HepG2 (cell line): ENCODE measurements around the gene NRAS. TPM values are rescaled to one million over a fixed set of nuclear protein-coding genes. Genes with fewer than 3 reads are reported as not detected.

ENCODE experiments used
- CHD2 ChIP-seq: IDR thresholded peaks from 2 replicates; pipeline ENCODE4 v1.6.1; 2011; ENCODE audit warnings: low read depth, low read length, improper control_type of control experiment
- ERF ChIP-seq: IDR thresholded peaks from 2 replicates; pipeline ENCODE4 v1.6.1; 2018; ENCODE audit warnings: missing biosample characterization, missing genetic modification reagents
- MAFK ChIP-seq, 2 experiments: IDR thresholded peaks in 1 of 2; conservative IDR thresholded peaks in 1 of 2; 2 replicates each; pipeline ENCODE4 v1.6.1; 2011; ENCODE audit warnings: improper control_type of control experiment in 2 of 2, low read length in 2 of 2
- RFXANK ChIP-seq: IDR thresholded peaks from 2 replicates; pipeline ENCODE4 v1.6.1; 2016
- TCF12 ChIP-seq, 2 experiments: fragments of 450-650 bp in 1 of 2; sonication (generic) in 1 of 2; formaldehyde crosslinking in 1 of 2; IDR thresholded peaks; 2 replicates each; pipeline versions ENCODE4 v1.6.1 to v1.8.0; 2017 to 2022; ENCODE audit warnings: antibody characterized with exemption in 1 of 2, mild to moderate bottlenecking in 1 of 2, missing genetic modification reagents in 1 of 2, moderate library complexity in 1 of 2
- ZIK1 ChIP-seq: sonication (generic); formaldehyde crosslinking; IDR thresholded peaks from 2 replicates; pipeline ENCODE4 v1.5.0; 2020; ENCODE audit warnings: mild to moderate bottlenecking, low read depth, missing genetic modification reagents, borderline replicate concordance
- ZMYM2 ChIP-seq: sonication (generic); formaldehyde crosslinking; IDR thresholded peaks from 2 replicates; pipeline ENCODE4 v1.8.0; 2022; ENCODE audit warnings: mild to moderate bottlenecking, missing genetic modification reagents
- ZNF225 ChIP-seq: sonication (generic); formaldehyde crosslinking; IDR thresholded peaks from 2 replicates; pipeline ENCODE4 v1.4.0; 2020; ENCODE audit warnings: mild to moderate bottlenecking, missing genetic modification reagents
- ZNF3 ChIP-seq: IDR thresholded peaks from 2 replicates; pipeline ENCODE4 v1.7.0; 2017; ENCODE audit warnings: inconsistent platforms
- ZNF30 ChIP-seq: sonication (generic); formaldehyde crosslinking; IDR thresholded peaks from 2 replicates; pipeline ENCODE4 v1.5.0; 2020; ENCODE audit warnings: mild to moderate bottlenecking, missing genetic modification reagents
- ZNF354B ChIP-seq: sonication (generic); formaldehyde crosslinking; IDR thresholded peaks from 2 replicates; pipeline ENCODE4 v1.8.0; 2022; ENCODE audit warnings: mild to moderate bottlenecking, missing genetic modification reagents
- polyA plus RNA-seq, 8 experiments: library from polyadenylated mRNA; depleted of rRNA in 3 of 8; stranded (reverse) in 7 of 8; unstranded in 1 of 8; fragments of >200 nt; fragmentation: Illumina TruSeq in 4 of 8; extraction: Trizol in 4 of 8; gene quantifications; 2 replicates each; pipeline versions ENCODE4 v1.2.1 to v1.2.3, GENCODE V29; 2011 to 2016; ENCODE audit warnings: low read depth in 4 of 8, missing spikeins in 1 of 8, mixed read lengths in 1 of 8; ENCODE audit not compliant: insufficient read depth in 1 of 8
- total RNA-seq, 5 experiments: library from RNA; depleted of rRNA; stranded (reverse); fragments of >200 nt; fragmentation: Illumina TruSeq; extraction: Trizol; gene quantifications; 2 replicates each; pipeline ENCODE4 v1.2.3, GENCODE V29; 2016; ENCODE audit warnings: low read depth in 1 of 5
- TF ChIP-seq, protein P1 (sequence below), 2 experiments: sonication (generic) in 1 of 2; formaldehyde crosslinking in 1 of 2; IDR thresholded peaks; 2 replicates each; pipeline versions ENCODE4 v1.6.1 to v1.9.0; 2014 to 2022; ENCODE audit warnings: antibody characterized with exemption in 1 of 2, borderline replicate concordance in 1 of 2, inconsistent platforms in 1 of 2, low read depth in 1 of 2, missing genetic modification reagents in 1 of 2
- TF ChIP-seq, protein P2 (sequence below): sonication (generic); formaldehyde crosslinking; IDR thresholded peaks from 2 replicates; pipeline ENCODE4 v1.8.0; 2022; ENCODE audit warnings: mild to moderate bottlenecking, missing genetic modification reagents, moderate library complexity
- TF ChIP-seq, protein P3 (sequence below): sonication (generic); formaldehyde crosslinking; IDR thresholded peaks from 2 replicates; pipeline ENCODE4 v1.4.0; 2020; ENCODE audit warnings: mild to moderate bottlenecking, missing genetic modification reagents
- TF ChIP-seq, protein P4 (sequence below): sonication (generic); formaldehyde crosslinking; IDR thresholded peaks from 2 replicates; pipeline ENCODE4 v1.5.1; 2020; ENCODE audit warnings: missing genetic modification reagents, mild to moderate bottlenecking, borderline replicate concordance
- TF ChIP-seq, protein P5 (sequence below): IDR thresholded peaks from 2 replicates; pipeline ENCODE4 v1.6.1; 2016; ENCODE audit warnings: low read depth

NRAS gene
- total and polyA plus RNA-seq, 2 of the 13 experiments (the other 11 are each of a cell fraction or from before 2014, with no cell fraction given), result 38.6 to 58.8 TPM

DNA sequence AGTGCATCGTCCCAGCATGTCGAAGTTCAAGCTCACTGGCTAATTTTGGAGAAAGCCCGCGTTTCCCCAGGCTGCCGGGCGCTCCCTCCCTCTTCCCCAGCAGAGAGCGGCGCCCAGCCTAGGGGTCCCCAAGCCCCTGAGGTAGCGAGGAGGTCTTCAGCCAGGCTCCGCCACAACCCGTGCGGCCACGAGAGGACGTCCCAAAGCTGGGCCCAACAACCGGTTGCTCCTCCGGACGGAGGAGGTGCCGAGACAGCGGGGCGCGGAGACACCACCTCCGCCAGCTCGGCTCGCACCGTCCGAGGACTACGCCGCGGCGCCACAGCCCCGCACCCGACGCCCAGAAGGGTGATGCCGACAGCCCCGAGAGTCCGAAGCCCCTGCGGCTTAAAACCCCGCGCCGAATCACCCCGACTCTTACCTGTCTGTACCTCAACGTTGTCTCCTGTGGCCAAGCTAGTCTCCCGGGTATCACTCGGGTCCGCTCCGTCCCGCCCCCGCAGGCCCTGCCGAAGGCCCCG is 46.9 kb downstream of the NRAS start, which contains the start of gene DENND2C (continued):
- TF ChIP-seq, protein P1, sequence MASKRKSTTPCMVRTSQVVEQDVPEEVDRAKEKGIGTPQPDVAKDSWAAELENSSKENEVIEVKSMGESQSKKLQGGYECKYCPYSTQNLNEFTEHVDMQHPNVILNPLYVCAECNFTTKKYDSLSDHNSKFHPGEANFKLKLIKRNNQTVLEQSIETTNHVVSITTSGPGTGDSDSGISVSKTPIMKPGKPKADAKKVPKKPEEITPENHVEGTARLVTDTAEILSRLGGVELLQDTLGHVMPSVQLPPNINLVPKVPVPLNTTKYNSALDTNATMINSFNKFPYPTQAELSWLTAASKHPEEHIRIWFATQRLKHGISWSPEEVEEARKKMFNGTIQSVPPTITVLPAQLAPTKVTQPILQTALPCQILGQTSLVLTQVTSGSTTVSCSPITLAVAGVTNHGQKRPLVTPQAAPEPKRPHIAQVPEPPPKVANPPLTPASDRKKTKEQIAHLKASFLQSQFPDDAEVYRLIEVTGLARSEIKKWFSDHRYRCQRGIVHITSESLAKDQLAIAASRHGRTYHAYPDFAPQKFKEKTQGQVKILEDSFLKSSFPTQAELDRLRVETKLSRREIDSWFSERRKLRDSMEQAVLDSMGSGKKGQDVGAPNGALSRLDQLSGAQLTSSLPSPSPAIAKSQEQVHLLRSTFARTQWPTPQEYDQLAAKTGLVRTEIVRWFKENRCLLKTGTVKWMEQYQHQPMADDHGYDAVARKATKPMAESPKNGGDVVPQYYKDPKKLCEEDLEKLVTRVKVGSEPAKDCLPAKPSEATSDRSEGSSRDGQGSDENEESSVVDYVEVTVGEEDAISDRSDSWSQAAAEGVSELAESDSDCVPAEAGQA (IDR thresholded peaks at IDR 0.05; ENCODE audit: low read depth), result no peak
- TF ChIP-seq, protein P1 (CRISPR knock-in tag; IDR thresholded peaks at IDR 0.05; ENCODE audit: borderline replicate concordance), result no peak
- TF ChIP-seq ZNF225 (CRISPR knock-in tag) (0 out of 2 replicates have a peak, but pooled peaks have one; percentile 17), ZIK1 (CRISPR knock-in tag) (0 out of 2 replicates have a peak, but pooled peaks have one; percentile 24), TCF12 (IDR thresholded peaks at IDR 0.05) (no peak), TCF12 (CRISPR knock-in tag; IDR thresholded peaks at IDR 0.05) (no peak), CHD2 (no peak), MAFK (conservative IDR thresholded peaks at IDR 0.05 in 1 of 2, IDR thresholded peaks at IDR 0.05 in 1 of 2; ENCODE audit: low read length in 2 of 2) (no peak), ERF (CRISPR knock-in tag) (no peak), ZNF354B (no peak), ZMYM2 (CRISPR knock-in tag) (no peak), ZNF30 (no peak), ZNF3 (no peak), RFXANK (CRISPR knock-in tag) (no peak)
- TF ChIP-seq, protein P2, sequence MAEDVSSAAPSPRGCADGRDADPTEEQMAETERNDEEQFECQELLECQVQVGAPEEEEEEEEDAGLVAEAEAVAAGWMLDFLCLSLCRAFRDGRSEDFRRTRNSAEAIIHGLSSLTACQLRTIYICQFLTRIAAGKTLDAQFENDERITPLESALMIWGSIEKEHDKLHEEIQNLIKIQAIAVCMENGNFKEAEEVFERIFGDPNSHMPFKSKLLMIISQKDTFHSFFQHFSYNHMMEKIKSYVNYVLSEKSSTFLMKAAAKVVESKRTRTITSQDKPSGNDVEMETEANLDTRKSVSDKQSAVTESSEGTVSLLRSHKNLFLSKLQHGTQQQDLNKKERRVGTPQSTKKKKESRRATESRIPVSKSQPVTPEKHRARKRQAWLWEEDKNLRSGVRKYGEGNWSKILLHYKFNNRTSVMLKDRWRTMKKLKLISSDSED (CRISPR knock-in tag), result no peak
- TF ChIP-seq, protein P3, sequence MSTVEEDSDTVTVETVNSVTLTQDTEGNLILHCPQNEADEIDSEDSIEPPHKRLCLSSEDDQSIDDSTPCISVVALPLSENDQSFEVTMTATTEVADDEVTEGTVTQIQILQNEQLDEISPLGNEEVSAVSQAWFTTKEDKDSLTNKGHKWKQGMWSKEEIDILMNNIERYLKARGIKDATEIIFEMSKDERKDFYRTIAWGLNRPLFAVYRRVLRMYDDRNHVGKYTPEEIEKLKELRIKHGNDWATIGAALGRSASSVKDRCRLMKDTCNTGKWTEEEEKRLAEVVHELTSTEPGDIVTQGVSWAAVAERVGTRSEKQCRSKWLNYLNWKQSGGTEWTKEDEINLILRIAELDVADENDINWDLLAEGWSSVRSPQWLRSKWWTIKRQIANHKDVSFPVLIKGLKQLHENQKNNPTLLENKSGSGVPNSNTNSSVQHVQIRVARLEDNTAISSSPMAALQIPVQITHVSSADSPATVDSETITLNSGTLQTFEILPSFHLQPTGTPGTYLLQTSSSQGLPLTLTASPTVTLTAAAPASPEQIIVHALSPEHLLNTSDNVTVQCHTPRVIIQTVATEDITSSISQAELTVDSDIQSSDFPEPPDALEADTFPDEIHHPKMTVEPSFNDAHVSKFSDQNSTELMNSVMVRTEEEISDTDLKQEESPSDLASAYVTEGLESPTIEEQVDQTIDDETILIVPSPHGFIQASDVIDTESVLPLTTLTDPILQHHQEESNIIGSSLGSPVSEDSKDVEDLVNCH (CRISPR knock-in tag), result no peak
- TF ChIP-seq, protein P4, sequence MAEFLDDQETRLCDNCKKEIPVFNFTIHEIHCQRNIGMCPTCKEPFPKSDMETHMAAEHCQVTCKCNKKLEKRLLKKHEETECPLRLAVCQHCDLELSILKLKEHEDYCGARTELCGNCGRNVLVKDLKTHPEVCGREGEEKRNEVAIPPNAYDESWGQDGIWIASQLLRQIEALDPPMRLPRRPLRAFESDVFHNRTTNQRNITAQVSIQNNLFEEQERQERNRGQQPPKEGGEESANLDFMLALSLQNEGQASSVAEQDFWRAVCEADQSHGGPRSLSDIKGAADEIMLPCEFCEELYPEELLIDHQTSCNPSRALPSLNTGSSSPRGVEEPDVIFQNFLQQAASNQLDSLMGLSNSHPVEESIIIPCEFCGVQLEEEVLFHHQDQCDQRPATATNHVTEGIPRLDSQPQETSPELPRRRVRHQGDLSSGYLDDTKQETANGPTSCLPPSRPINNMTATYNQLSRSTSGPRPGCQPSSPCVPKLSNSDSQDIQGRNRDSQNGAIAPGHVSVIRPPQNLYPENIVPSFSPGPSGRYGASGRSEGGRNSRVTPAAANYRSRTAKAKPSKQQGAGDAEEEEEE (CRISPR knock-in tag), result no peak
- TF ChIP-seq, protein P5, sequence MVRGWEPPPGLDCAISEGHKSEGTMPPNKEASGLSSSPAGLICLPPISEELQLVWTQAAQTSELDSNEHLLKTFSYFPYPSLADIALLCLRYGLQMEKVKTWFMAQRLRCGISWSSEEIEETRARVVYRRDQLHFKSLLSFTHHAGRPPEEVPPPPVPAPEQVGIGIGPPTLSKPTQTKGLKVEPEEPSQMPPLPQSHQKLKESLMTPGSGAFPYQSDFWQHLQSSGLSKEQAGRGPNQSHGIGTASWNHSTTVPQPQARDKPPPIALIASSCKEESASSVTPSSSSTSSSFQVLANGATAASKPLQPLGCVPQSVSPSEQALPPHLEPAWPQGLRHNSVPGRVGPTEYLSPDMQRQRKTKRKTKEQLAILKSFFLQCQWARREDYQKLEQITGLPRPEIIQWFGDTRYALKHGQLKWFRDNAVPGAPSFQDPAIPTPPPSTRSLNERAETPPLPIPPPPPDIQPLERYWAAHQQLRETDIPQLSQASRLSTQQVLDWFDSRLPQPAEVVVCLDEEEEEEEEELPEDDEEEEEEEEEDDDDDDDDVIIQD (CRISPR knock-in tag), result no peak
